BJ (cell line): Measurements from ENCODE around the gene SDE2. TPM values are rescaled to one million over a fixed set of nuclear protein-coding genes. Genes with fewer than 3 reads are reported as not detected.

Source experiments
- CTCF ChIA-PET: fragments of 350-600 bp; formaldehyde crosslinking; extraction: SDS; loops from one replicate; lab custom pipeline; 2021; ENCODE audit warnings: antibody characterized with exemption, inconsistent platforms; lab: Yijun Ruan, JAX
- POLR2A ChIA-PET: fragments of 300-600 bp; sonication (Branson Sonifier 250); formaldehyde crosslinking; extraction: SDS; loops from one replicate; lab custom pipeline; 2021; ENCODE audit warnings: antibody characterized with exemption; lab: Charles Lee
- DNase-seq: peaks from one replicate; pipeline ENCODE4 v3.0.0-alpha.2; 2011; ENCODE audit warnings: low read depth
- H3K27me3 ChIP-seq: 2 replicates; pipeline ENCODE4 v1.6.0; 2011; ENCODE audit warnings: low read length; ENCODE audit not compliant: control insufficient read depth, insufficient read depth
- H3K36me3 ChIP-seq: 2 replicates; pipeline ENCODE4 v1.5.1; 2011; ENCODE audit warnings: low read length; ENCODE audit not compliant: control insufficient read depth, insufficient read depth
- H3K4me3 ChIP-seq: 2 replicates; pipeline ENCODE4 v1.5.1; 2011; ENCODE audit warnings: low read depth, mild to moderate bottlenecking, control low read depth, low read length
- CTCF ChIP-seq: IDR thresholded peaks from 2 replicates; pipeline ENCODE4 v1.5.1; 2011; ENCODE audit warnings: low read depth, mild to moderate bottlenecking, control low read depth, inconsistent platforms, low read length, moderate library complexity; ENCODE audit not compliant: insufficient read depth
- polyA plus RNA-seq: library from polyadenylated mRNA; depleted of rRNA; stranded (reverse); fragments of >200 nt; gene quantifications from 2 replicates; pipeline ENCODE4 v1.2.3, GENCODE V29; 2011

Gene SDE2
- polyA plus RNA-seq, 1 experiment = 8.0 TPM

- Histone ChIP-seq H3K36me3 (peaks cover 16% of the 10 kb centered on the region), H3K4me3 (no peak overlapping the region), H3K27me3 (no peaks in the 10 kb centered on the region)
- TF ChIP-seq CTCF = peak; percentile 68
- DNase-seq = no peak
- ChIA-PET POLR2A (no interaction called here), CTCF (interaction anchor here (0.6 to 6.4 kb wide), 33 partner anchors 9 to 668 kb away, joined by 3 to 41 read pairs (median 4); partner anchors contain the start of genes LEFTY1 and SRP9)
Observed at GRCh38 chr1:225987491-225988316, 11.4 kb downstream of the SDE2 start.

- Histone ChIP-seq H3K36me3 (peaks cover 10% of the 10 kb centered on the region), H3K4me3 (no peak overlapping the region), H3K27me3 (no peaks in the 10 kb centered on the region)
- ChIA-PET CTCF (no interaction called here), POLR2A (no interaction called here)
- DNase-seq = no peak
- no peak for TF ChIP-seq CTCF
Observed at GRCh38 chr1:225981714-225982113, 17.4 kb downstream of the SDE2 start.

- Histone ChIP-seq H3K36me3 (peaks cover 10% of the 10 kb centered on the region), H3K27me3 (no peaks in the 10 kb centered on the region), H3K4me3 (no peak overlapping the region)
- DNase-seq = no peak
- TF ChIP-seq CTCF = no peak
- ChIA-PET CTCF (interaction anchor here (1.1 to 3.0 kb wide), 5 partner anchors 7 to 506 kb away, joined by 3 to 18 read pairs (median 7); no protein-coding TSS in a partner anchor), POLR2A (no interaction called here)
Observed at GRCh38 chr1:225980005-225980836, 18.9 kb downstream of the SDE2 start.

- H3K4me3 ChIP-seq = no peak overlapping the region
- no peak for DNase-seq
- no peaks in the 10 kb centered on the region for H3K27me3 ChIP-seq
- ChIA-PET POLR2A (no interaction called here), CTCF (interaction anchor here (0.6 to 3.0 kb wide), 5 partner anchors 8 to 505 kb away, joined by 3 to 18 read pairs (median 7); no protein-coding TSS in a partner anchor)
- no peak for TF ChIP-seq CTCF
- peaks cover 10% of the 10 kb centered on the region for H3K36me3 ChIP-seq
Observed at GRCh38 chr1:225979421-225979820, 19.7 kb downstream of the SDE2 start.
